Posterior cingulate gyrus (tissue), 11 donors: ENCODE measurements around the gene SLC15A3.
"Not testable (repeated sequence)": the region's sequence is repeated elsewhere in the genome, so short reads cannot be mapped to it uniquely, and the experiment has no call there.

ENCODE experiments used
- DNase-seq, 10 donors: peaks; one replicate each; pipeline versions ENCODE4 v3.0.0 to v3.0.0-alpha.2; 2020 to 2021; ENCODE audit warnings: mixed read lengths in 3 of 10
- intact Hi-C: fragments of 100-400 bp; cut with DNase I; formaldehyde crosslinking; loops from one replicate; pipeline ENCODE4 v1.15.1; 2023

Gene SLC15A3

DNA sequence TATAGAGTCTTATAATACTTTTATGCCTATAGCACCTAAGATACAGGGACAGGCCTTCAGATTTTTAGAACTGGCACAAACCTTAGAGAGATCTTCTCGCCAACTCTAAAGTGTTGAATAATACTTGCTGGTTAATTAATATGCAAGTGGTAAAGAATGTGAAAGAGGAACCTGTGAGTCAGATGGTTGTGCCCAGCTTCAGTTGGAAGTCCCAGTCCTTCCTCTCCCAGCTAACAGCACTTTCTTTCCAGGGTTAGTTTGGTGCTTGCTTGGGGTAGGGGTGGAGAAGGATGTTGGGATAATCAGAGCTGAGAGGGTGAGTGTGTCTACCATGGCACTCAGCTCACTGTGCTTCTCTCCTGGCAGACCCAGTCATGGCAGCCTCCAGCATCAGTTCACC, 32.7 kb downstream of the SLC15A3 start:
- intact Hi-C loops: no loop called here
- peak in 1 of 10 donors; percentile 41 for DNase-seq

GRCh38 chr11:60918939-60919265, 33.1 kb downstream of the SLC15A3 start:
- DNase-seq: peak in 1 of 10 donors; percentile 39
- intact Hi-C loops: no loop called here

GRCh38 chr11:60918251-60918938, 33.6 kb downstream of the SLC15A3 start:
- DNase-seq: no peak
- intact Hi-C loops: no loop called here

DNA sequence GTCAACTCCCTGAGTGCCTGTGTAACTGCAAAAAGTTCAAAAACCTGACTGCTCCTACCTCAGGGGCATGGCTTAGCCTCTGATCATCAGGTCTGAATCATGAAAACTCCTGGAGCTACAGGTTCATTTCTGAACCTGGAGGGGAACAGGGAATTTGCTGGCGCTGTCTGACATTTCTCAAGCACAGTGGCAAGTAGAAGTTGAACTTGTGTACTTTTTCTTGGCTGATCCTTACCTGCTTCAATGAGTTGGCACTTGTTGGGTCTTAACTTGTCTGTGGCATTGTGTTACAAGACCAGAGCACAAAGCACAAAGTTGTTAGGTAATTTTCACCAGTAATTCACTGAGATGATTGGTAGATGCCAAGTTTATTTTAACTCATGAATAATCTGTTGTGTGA, 34.7 kb downstream of the SLC15A3 start:
- no peak for DNase-seq
- intact Hi-C loops: no loop called here

GRCh38 chr11:60916669-60917206, 35.2 kb downstream of the SLC15A3 start:
- intact Hi-C loops: no loop called here
- peak in 1 of 10 donors; percentile 31 for DNase-seq

- intact Hi-C loops: no loop called here
- peak in 4 of 10 donors; percentile 38 to 91 (median 66) for DNase-seq
Observed at GRCh38 chr11:60915248-60915914, 36.6 kb downstream of the SLC15A3 start.

- intact Hi-C loops: no loop called here
- peak in 2 of 10 donors; percentile 27 to 76 for DNase-seq
Observed at GRCh38 chr11:60914633-60915247, 37.2 kb downstream of the SLC15A3 start.

DNA sequence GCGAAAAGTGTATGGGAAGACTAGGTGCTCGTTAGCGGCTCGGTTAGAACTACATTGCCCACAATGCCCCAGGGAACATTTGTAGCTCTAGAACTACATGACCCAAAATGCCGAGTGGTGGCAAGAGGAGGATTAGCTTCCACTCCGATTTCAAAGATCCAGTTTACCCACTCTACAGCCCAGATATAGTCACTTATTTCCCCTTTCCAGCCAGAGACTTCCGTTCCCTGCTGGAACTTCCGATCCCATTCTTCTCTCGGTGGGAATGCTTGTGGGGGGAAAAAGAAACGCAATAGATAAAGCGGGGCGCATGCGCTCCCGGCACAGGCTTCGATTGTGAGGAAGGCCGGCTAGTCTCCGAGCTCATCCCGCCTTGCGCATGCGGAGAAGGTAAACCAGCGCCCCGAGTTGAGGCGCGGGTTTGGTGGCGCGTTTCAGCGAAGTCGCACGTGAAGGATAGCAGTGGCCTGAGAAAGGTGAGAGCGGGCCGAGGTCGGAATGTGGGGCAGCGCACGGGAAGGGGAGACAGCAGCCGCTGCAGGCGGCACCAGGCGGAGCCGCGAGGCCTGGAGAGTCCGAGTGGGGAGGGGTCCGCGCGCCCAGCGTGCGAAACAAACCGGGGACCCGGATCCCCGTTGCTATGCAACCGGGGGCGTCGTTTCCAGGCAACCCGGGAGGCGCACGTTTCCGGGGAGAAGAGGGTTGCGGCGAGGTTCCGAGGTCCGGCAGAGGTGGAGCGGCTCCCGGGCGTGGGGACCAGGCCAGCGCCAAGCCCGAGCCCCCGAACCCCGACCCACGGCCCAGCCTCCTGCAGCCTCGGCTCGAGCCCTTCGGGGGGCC, 38.0 kb downstream of the SLC15A3 start, which contains the start of gene TMEM109:
TMEM109 (plus strand) TSS at position 366 of the 840 bp plus-strand sequence. CDS start 5,536 bp downstream, outside the sequence.
- peak; percentile 83 to 97 (median 90) for DNase-seq
- intact Hi-C loops: no loop called here

GRCh38 chr11:60912851-60913528, 39.0 kb downstream of the SLC15A3 start:
- intact Hi-C loops: no loop called here
- DNase-seq: peak in 1 of 10 donors; percentile 67

DNA sequence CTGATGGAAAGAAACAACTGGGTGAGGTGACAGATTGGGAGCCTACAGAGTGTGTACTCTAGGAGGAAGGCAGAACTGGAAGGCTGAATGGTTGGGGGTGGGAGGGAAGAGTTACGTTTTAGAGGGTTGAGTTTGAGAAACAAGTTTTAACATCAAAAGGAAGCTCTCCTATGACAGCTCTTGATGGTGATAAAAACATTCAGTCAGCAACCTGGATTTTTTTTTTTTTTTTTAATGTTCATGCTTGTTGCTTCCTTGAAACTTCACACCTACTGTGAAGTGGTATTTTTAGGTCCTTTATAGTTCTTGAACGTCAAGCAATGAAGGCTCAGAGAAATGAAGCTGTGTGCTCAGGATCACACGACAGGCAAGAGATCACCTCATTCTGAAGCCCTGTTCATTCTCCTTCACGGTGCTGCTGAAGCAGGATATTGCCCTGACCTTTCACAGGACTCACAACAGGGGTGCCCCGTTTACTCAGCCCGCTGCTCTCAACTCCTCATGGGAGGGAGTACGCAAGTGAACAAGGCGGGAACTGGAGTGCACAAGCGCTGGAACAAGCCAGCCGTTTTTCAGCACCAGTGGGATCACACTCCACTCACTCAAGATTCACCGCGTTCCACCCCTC, 39.6 kb downstream of the SLC15A3 start:
- intact Hi-C loops: no loop called here
- DNase-seq: no peak

GRCh38 chr11:60910711-60911380, 41.1 kb downstream of the SLC15A3 start:
- no peak for DNase-seq
- intact Hi-C loops: no loop called here

- intact Hi-C loops: no loop called here
Observed at GRCh38 chr11:60910281-60910687, 41.7 kb downstream of the SLC15A3 start.

DNA sequence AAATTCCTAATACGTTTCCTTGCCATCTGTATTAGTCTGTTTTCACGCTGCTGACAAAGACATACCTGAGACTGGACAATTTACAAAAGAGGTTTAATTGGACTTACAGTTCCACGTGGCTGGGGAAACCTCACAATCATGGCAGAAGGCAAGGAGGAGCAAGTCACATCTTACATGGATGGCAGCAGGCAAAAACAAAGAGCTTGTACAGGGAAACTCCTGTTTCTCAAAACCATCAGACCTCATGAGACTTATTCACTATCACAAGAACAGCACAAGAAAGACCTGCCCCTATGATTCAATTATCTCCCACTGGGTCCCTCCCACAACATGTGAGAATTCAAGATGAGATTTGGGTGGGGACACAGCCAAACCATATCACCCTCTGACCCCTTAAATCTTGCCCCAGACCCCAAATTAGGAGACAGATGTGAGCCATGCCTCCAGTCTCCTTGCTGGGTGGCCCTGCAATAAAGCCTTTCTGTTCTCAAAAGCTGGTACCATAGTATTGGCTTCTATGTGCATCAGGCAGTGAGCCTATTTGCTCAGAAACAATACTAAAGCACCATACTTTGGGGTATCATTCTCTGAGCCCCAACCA, 42.2 kb downstream of the SLC15A3 start:
- intact Hi-C loops: loop anchor here (5.0 kb wide), 1 partner anchor 253 kb away; the partner anchor contains the start of gene VPS37C

More at GRCh38 chr11:60910281-60910687, 41.7 kb downstream of the SLC15A3 start:
- no peak for DNase-seq

GRCh38 chr11:60908803-60909202, 43.2 kb downstream of the SLC15A3 start:
- intact Hi-C loops: loop anchor here (5.0 kb wide), 1 partner anchor 253 kb away; the partner anchor contains the start of gene VPS37C
- no peak for DNase-seq

More for the DNA sequence above, 42.2 kb downstream of the SLC15A3 start:
- not testable (repeated sequence) for DNase-seq

- intact Hi-C loops: loop anchor here (5.0 kb wide), 1 partner anchor 256 kb away; the partner anchor contains the start of gene VPS37C
- DNase-seq: peak; percentile 93 to 99 (median 98)
Observed at GRCh38 chr11:60906132-60906972, 45.6 kb downstream of the SLC15A3 start, which contains the start of gene PRPF19. Gene PRPF19, minus strand, starts transcription at chr11:60906585. Its CDS starts 203 bp downstream, at chr11:60906382.

GRCh38 chr11:60905551-60906113, 46.3 kb downstream of the SLC15A3 start:
- intact Hi-C loops: loop anchor here (5.0 kb wide), 1 partner anchor 257 kb away; the partner anchor contains the start of gene VPS37C
- peak in 1 of 10 donors; percentile 73 for DNase-seq
